ENCODE results near the gene CACNA2D3. TPM values are rescaled to one million over a fixed set of nuclear protein-coding genes. Genes with fewer than 3 reads are reported as not detected.

CACNA2D3 gene
- total RNA-seq, 6 experiments from 2014 or later, result 0.14 to 0.23 (median 0.19) TPM; not detected in 2

DNA sequence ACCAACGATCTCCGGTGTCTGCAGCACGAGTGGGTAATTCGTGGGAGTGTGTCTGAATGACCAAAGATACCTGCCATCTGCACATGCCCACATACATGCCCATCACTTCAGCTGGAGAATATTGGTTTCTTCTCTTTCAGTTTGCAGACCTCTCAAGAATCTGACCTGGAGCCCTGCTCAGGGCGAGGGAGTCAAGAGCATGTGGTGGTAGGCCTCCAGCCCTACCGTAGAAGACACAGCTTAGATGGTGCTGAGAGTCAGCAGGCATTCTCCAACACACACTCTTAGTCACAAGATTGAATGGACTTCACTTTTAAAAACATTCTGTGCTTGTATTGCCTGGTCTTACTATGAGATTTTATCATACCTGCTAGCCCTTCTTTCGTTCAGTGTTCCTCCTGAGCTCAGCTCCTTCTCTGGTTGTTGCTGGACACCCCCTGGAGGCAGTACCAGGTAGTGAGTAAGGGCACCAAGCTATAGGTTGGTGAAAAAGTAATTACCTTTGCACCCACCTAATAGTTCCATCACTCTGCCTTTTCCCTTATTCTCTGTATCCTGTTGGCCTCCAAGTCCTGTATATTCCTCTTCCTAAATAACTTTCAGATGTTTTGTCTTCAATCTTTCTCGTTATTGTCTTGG is 252.0 kb downstream of the CACNA2D3 start:
- H3K9me3 Mint-ChIP-seq, result peaks cover 30% of the 10 kb centered on the region
- TF ChIP-seq, protein P1, sequence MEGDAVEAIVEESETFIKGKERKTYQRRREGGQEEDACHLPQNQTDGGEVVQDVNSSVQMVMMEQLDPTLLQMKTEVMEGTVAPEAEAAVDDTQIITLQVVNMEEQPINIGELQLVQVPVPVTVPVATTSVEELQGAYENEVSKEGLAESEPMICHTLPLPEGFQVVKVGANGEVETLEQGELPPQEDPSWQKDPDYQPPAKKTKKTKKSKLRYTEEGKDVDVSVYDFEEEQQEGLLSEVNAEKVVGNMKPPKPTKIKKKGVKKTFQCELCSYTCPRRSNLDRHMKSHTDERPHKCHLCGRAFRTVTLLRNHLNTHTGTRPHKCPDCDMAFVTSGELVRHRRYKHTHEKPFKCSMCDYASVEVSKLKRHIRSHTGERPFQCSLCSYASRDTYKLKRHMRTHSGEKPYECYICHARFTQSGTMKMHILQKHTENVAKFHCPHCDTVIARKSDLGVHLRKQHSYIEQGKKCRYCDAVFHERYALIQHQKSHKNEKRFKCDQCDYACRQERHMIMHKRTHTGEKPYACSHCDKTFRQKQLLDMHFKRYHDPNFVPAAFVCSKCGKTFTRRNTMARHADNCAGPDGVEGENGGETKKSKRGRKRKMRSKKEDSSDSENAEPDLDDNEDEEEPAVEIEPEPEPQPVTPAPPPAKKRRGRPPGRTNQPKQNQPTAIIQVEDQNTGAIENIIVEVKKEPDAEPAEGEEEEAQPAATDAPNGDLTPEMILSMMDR (IDR thresholded peaks at IDR 0.05), result no peak
- no peak for DNase-seq
- no peaks in the 10 kb centered on the region for H3K4me1 Mint-ChIP-seq (ENCODE audit: low read depth)
- H3K27ac Mint-ChIP-seq, result no peak overlapping the region
- H3K27me3 Mint-ChIP-seq (ENCODE audit: insufficient read depth), result peaks cover 2% of the 10 kb centered on the region
- no peak overlapping the region for H3K4me3 Mint-ChIP-seq
- no peaks in the 10 kb centered on the region for H3K36me3 Mint-ChIP-seq (ENCODE audit: low read depth)

DNA sequence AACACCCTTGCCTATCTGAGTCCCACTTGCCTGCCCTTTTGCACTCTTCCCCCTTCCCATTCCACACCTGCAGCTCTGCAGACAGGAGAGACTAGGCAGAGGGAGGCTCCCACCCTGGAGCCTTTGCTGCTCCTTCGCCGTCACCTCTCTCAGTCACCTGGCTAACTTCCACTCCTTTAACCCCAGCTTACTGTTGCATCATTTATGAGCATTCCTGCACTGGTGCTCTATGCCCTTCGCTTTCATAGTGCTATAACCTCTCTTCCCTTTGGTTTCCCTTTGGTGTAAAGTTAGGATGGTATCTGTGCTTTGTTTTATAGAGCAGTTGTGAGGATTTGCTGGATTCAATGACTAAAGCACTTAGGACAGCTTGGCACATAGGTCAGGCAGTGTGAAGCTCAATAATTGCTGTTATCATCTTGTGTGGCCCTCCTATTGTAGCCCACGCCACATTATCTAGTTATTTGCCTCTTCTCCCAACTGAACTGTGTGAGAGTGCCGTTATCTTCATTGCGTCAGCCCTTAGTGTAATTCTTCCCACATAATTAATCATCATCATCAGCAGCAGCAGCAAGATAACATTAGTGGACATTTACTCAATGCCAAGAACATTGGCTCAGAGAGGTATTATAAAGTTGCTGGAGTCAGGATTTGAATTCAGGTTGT is 253.9 kb downstream of the CACNA2D3 start:
- Mint-ChIP-seq H3K9me3 (peaks cover 28% of the 10 kb centered on the region), H3K4me3 (no peak overlapping the region), H3K27ac (no peak overlapping the region), H3K27me3 (ENCODE audit: insufficient read depth) (peaks cover 2% of the 10 kb centered on the region), H3K36me3 (ENCODE audit: low read depth) (no peaks in the 10 kb centered on the region), H3K4me1 (ENCODE audit: low read depth) (no peaks in the 10 kb centered on the region)
- DNase-seq, result no peak
- TF ChIP-seq, protein P1 (IDR thresholded peaks at IDR 0.05), result no peak

DNA sequence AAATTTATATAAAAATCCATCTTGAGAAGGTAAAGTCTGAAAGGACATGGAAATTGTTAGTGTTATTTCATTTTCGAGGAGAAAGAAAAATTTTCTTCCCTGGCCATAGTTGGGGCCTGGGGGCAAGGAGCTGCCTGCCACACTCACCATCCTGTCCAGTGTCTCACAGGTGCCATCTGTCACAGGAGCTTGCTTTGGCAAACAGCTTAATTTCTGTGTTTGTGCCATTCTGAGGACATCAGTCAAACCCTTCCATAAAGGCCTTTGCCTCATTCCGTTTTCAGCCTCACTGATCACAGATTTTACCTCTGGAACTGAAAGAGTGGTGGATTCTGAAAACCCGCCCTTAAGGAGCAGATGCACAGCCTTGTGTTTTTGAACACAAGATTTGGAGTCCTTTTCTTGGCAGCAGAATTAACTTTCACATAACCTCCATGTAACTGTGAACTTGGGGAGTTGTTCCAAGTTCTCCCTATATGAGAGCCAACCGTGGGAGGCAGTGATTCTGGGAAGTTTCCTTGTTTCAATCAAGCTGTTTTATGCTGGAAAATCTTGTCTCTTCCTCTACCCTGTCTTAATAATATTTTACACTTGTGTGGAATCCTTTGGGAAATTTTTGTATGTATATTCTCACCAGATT is 254.7 kb downstream of the CACNA2D3 start:
- Mint-ChIP-seq H3K9me3 (peaks cover 31% of the 10 kb centered on the region), H3K36me3 (ENCODE audit: low read depth) (no peaks in the 10 kb centered on the region), H3K4me3 (no peak overlapping the region), H3K27me3 (ENCODE audit: insufficient read depth) (peaks cover 2% of the 10 kb centered on the region), H3K4me1 (ENCODE audit: low read depth) (no peaks in the 10 kb centered on the region), H3K27ac (no peak overlapping the region)
- TF ChIP-seq, protein P1 (IDR thresholded peaks at IDR 0.05), result no peak
- no peak for DNase-seq

DNA sequence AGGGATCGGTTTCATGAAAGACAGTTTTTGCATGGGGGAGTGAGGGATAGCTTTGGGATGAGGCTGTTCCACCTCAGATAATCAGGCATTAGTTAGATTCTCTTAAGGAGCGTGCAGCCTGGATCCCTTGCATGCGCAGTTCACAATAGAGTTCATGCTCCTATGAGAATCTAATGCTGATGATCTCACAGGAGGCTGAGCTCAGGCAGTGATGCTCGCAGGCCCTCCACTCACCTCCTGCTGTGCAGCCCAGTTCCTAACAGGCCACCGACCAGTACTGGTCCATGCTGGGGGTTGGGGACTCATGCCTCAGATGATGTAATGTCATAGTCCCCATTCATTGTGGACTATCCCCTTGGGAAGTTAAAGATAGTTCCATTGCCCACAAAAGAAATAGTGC is 255.8 kb downstream of the CACNA2D3 start:
- TF ChIP-seq, protein P1 (IDR thresholded peaks at IDR 0.05), result no peak
- Mint-ChIP-seq H3K27ac (no peak overlapping the region), H3K27me3 (ENCODE audit: insufficient read depth) (peaks cover 2% of the 10 kb centered on the region), H3K4me3 (no peak overlapping the region), H3K4me1 (ENCODE audit: low read depth) (no peaks in the 10 kb centered on the region), H3K36me3 (ENCODE audit: low read depth) (no peaks in the 10 kb centered on the region), H3K9me3 (peaks cover 31% of the 10 kb centered on the region)
- no peak for DNase-seq

DNA sequence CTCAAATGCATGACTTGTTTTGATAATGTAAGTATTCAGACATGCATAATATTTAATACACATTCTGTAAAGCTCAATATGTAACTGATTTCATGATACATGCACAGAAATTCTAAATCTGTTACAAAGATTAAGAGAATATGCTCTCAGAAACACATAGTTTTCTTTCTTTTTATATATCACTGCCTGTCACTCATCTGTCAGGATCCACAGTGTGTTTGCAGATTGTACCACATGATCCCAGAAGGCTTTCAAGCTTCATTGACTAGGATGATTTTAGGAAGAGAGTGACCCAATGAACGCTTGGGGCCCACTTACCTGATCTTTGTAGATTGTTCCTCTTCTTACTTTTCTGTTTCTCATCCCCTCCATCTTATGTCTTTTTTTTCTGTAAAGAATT is 261.9 kb downstream of the CACNA2D3 start:
- H3K4me3 Mint-ChIP-seq, result no peak overlapping the region
- no peaks in the 10 kb centered on the region for H3K36me3 Mint-ChIP-seq (ENCODE audit: low read depth)
- H3K4me1 Mint-ChIP-seq (ENCODE audit: low read depth), result no peaks in the 10 kb centered on the region
- TF ChIP-seq, protein P1 (IDR thresholded peaks at IDR 0.05), result no peak
- H3K9me3 Mint-ChIP-seq, result peaks cover 51% of the 10 kb centered on the region
- H3K27ac Mint-ChIP-seq, result no peak overlapping the region
- peaks cover 2% of the 10 kb centered on the region; the same call in 1 of the 2 replicates for H3K27me3 Mint-ChIP-seq (ENCODE audit: insufficient read depth)
- DNase-seq, result no peak
